OCI-LY7 (cell line): Measurements from ENCODE around the gene MAP3K13. TPM values are rescaled to one million over a fixed set of nuclear protein-coding genes. Genes with fewer than 3 reads are reported as not detected.

Experiments
- BruUV-seq: library from RNA; stranded (reverse); fragments of 400-500 nt; replicated peaks from 2 replicates; lab custom pipeline; 2021; lab: Mats Ljungman, UMichigan
- CTCF ChIA-PET: fragments of 300-600 bp; sonication (Branson Sonifier 250); formaldehyde crosslinking; loops from one replicate; lab custom pipeline; 2022; ENCODE audit warnings: antibody characterized with exemption; ENCODE audit not compliant: unreplicated experiment; lab: Charles Lee
- POLR2A ChIA-PET: fragments of 300-600 bp; sonication (Branson Sonifier 250); formaldehyde crosslinking; loops from one replicate; lab custom pipeline; 2022; ENCODE audit warnings: antibody characterized with exemption; lab: Charles Lee
- DNase-seq: peaks from one replicate; pipeline ENCODE4 v3.0.0-alpha.2; 2015; ENCODE audit warnings: low spot score
- H2AFZ ChIP-seq: fragments of 200-600 bp; sonication (generic), shearing (Covaris generic); 2 replicates; pipeline ENCODE4 v1.6.1; 2014; ENCODE audit warnings: mild to moderate bottlenecking, antibody characterized with exemption, low read length, moderate library complexity
- H3K27ac ChIP-seq: fragments of 200-600 bp; sonication (generic); 2 replicates; pipeline ENCODE4 v1.5.1; 2014; ENCODE audit warnings: mixed run types, low read depth, mild to moderate bottlenecking, moderate library complexity, low read length, inconsistent platforms; ENCODE audit not compliant: poor library complexity, severe bottlenecking
- H3K36me3 ChIP-seq: fragments of 200-600 bp; sonication (generic); 2 replicates; pipeline ENCODE4 v1.6.1; 2014; ENCODE audit warnings: mild to moderate bottlenecking, antibody characterized with exemption, low read length, moderate library complexity, mixed read lengths; ENCODE audit not compliant: insufficient read depth
- H3K4me1 ChIP-seq: fragments of 200-600 bp; sonication (generic); 2 replicates; pipeline ENCODE4 v1.5.1; 2014; ENCODE audit warnings: mild to moderate bottlenecking, low read length; ENCODE audit not compliant: insufficient read depth, poor library complexity, severe bottlenecking
- H3K4me2 ChIP-seq: fragments of 200-600 bp; sonication (generic); 2 replicates; pipeline ENCODE4 v1.6.1; 2014; ENCODE audit warnings: mild to moderate bottlenecking, low read length
- H3K4me3 ChIP-seq: fragments of 200-600 bp; sonication (generic); 2 replicates; pipeline ENCODE4 v1.5.1; 2014; ENCODE audit warnings: mild to moderate bottlenecking, low read depth, low read length; ENCODE audit not compliant: poor library complexity, severe bottlenecking
- H3K79me2 ChIP-seq: fragments of 200-600 bp; sonication (generic); 2 replicates; pipeline ENCODE4 v1.6.1; 2016; ENCODE audit warnings: low read depth, mild to moderate bottlenecking, low read length, moderate library complexity, mixed read lengths; ENCODE audit not compliant: insufficient read depth
- H3K9me2 ChIP-seq: fragments of 200-600 bp; sonication (generic); 2 replicates; pipeline ENCODE4 v1.6.1; 2016; ENCODE audit warnings: mild to moderate bottlenecking, low read length, mixed read lengths; ENCODE audit not compliant: insufficient read depth
- H3K9me3 ChIP-seq: fragments of 200-600 bp; sonication (generic); 2 replicates; pipeline ENCODE4 v1.6.1; 2014; ENCODE audit warnings: mild to moderate bottlenecking, mixed run types, low read length, mixed read lengths
- H4K20me1 ChIP-seq: fragments of 200-600 bp; sonication (generic); 2 replicates; pipeline ENCODE4 v1.6.1; 2014; ENCODE audit warnings: mild to moderate bottlenecking, antibody characterized with exemption, low read length, moderate library complexity, mixed read lengths; ENCODE audit not compliant: insufficient read depth
- CTCF ChIP-seq: fragments of 200-600 bp; sonication (generic); conservative IDR thresholded peaks from 2 replicates; pipeline ENCODE4 v1.5.1; 2014; ENCODE audit warnings: mild to moderate bottlenecking, antibody characterized with exemption, low read length, moderate library complexity, mixed read lengths
- EZH2phosphoT487 ChIP-seq: fragments of 200-600 bp; sonication (generic); IDR thresholded peaks from 2 replicates; pipeline ENCODE4 v1.6.1; 2018; ENCODE audit warnings: low read depth, borderline replicate concordance, mild to moderate bottlenecking, mixed run types, antibody characterized with exemption, low read length, moderate library complexity, mixed read lengths
- intact Hi-C: fragments of 100-400 bp; cut with micrococcal nuclease; formaldehyde crosslinking; loops from one replicate; pipeline ENCODE4 v1.10.0; 2022; ENCODE audit not compliant: unreplicated experiment
- total RNA-seq, 2 experiments: library from RNA; depleted of rRNA in 1 of 2; stranded (reverse); fragments of >200 nt in 1 of 2; shearing (Covaris generic) in 1 of 2; gene quantifications; 2 replicates each; pipeline ENCODE4 v1.2.3, GENCODE V29; 2014 to 2022

The MAP3K13 gene
- total RNA-seq, 2 experiments from 2014 or later, result 7.6 to 15.0 TPM

GRCh38 chr3:185517387-185518130, 154.6 kb downstream of the MAP3K13 start:
- Histone ChIP-seq H3K9me3 (no peaks in the 10 kb centered on the region), H3K4me2 (no peak overlapping the region), H3K9me2 (no peaks in the 10 kb centered on the region), H3K79me2 (no peaks in the 10 kb centered on the region), H2AFZ (no peak overlapping the region), H4K20me1 (no peaks in the 10 kb centered on the region), H3K36me3 (no peaks in the 10 kb centered on the region), H3K27ac (no peak overlapping the region), H3K4me3 (no peak overlapping the region), H3K4me1 (no peaks in the 10 kb centered on the region)
- no peak for TF ChIP-seq EZH2phosphoT487
- TF ChIP-seq CTCF, result no peak
- BruUV-seq, result no TSS peak
- no peak for DNase-seq
- POLR2A ChIA-PET, result no interaction called here
- intact Hi-C loops, result no loop called here
- CTCF ChIA-PET, result interaction anchor here (0.6 kb wide), 1 partner anchor 9 kb away, joined by 3 read pairs; no protein-coding TSS in a partner anchor

- no peak for DNase-seq
- Histone ChIP-seq H3K79me2 (no peaks in the 10 kb centered on the region), H2AFZ (no peak overlapping the region), H3K27ac (no peak overlapping the region), H3K4me3 (no peak overlapping the region), H3K36me3 (no peaks in the 10 kb centered on the region), H3K9me2 (no peaks in the 10 kb centered on the region), H3K4me2 (no peak overlapping the region), H4K20me1 (no peaks in the 10 kb centered on the region), H3K4me1 (no peaks in the 10 kb centered on the region), H3K9me3 (no peaks in the 10 kb centered on the region)
- intact Hi-C loops, result no loop called here
- TF ChIP-seq CTCF, result no peak
- TF ChIP-seq EZH2phosphoT487, result no peak
- CTCF ChIA-PET, result no interaction called here
- POLR2A ChIA-PET, result no interaction called here
- BruUV-seq, result no TSS peak
Measured at GRCh38 chr3:185519021-185519420, 156.1 kb downstream of the MAP3K13 start.
